Kidney epithelial cell (primary cell): ENCODE data around the gene DDX23. TPM values are rescaled to one million over a fixed set of nuclear protein-coding genes. Genes with fewer than 3 reads are reported as not detected.

Source experiments
- DNase-seq: peaks from one replicate; pipeline ENCODE4 v3.0.0-alpha.2; 2010; ENCODE audit warnings: low read depth
- H3K27me3 ChIP-seq: 2 replicates; pipeline ENCODE4 v1.6.0; 2011; ENCODE audit warnings: low read length; ENCODE audit not compliant: control insufficient read depth, insufficient read depth
- H3K36me3 ChIP-seq: 2 replicates; pipeline ENCODE4 v1.5.1; 2011; ENCODE audit warnings: low read length; ENCODE audit not compliant: control insufficient read depth, insufficient read depth
- H3K4me3 ChIP-seq: 2 replicates; pipeline ENCODE4 v1.5.1; 2011; ENCODE audit warnings: low read depth, mild to moderate bottlenecking, control low read depth, low read length
- CTCF ChIP-seq: IDR thresholded peaks from 2 replicates; pipeline ENCODE4 v1.5.1; 2011; ENCODE audit warnings: mild to moderate bottlenecking, moderate library complexity, low read length, control low read depth, inconsistent platforms; ENCODE audit not compliant: insufficient read depth, poor library complexity, severe bottlenecking
- total RNA-seq: library from RNA; depleted of rRNA; stranded (reverse); fragments of >200 nt; gene quantifications from 2 replicates; pipeline ENCODE4 v1.2.3, GENCODE V29; 2015

Gene DDX23
- total RNA-seq, 1 donor from 2014 or later, result 65.1 TPM

GRCh38 chr12:48788524-48788853, 63.5 kb downstream of the DDX23 start:
- peak overlapping the region; percentile 86 for H3K4me3 ChIP-seq
- no peak for DNase-seq
- no peak for TF ChIP-seq CTCF
- no peaks in the 10 kb centered on the region for H3K36me3 ChIP-seq
- no peaks in the 10 kb centered on the region for H3K27me3 ChIP-seq

GRCh38 chr12:48787791-48788523, 64.0 kb downstream of the DDX23 start:
- Histone ChIP-seq H3K27me3 (no peaks in the 10 kb centered on the region), H3K4me3 (peak overlapping the region; percentile 86), H3K36me3 (no peaks in the 10 kb centered on the region)
- DNase-seq, result no peak
- TF ChIP-seq CTCF, result no peak

GRCh38 chr12:48786591-48787544, 65.1 kb downstream of the DDX23 start:
- Histone ChIP-seq H3K27me3 (no peaks in the 10 kb centered on the region), H3K36me3 (no peaks in the 10 kb centered on the region), H3K4me3 (peak overlapping the region; percentile 86)
- TF ChIP-seq CTCF, result no peak
- DNase-seq, result no peak

- Histone ChIP-seq H3K36me3 (no peaks in the 10 kb centered on the region), H3K27me3 (no peaks in the 10 kb centered on the region), H3K4me3 (no peak overlapping the region)
- no peak for TF ChIP-seq CTCF
- no peak for DNase-seq
Measured at GRCh38 chr12:48783432-48783831, 68.5 kb downstream of the DDX23 start.

- no peak for TF ChIP-seq CTCF
- no peak for DNase-seq
- no peaks in the 10 kb centered on the region for H3K36me3 ChIP-seq
- H3K4me3 ChIP-seq, result no peak overlapping the region
- H3K27me3 ChIP-seq, result no peaks in the 10 kb centered on the region
Measured at GRCh38 chr12:48782457-48783395, 69.2 kb downstream of the DDX23 start.
